Right atrium auricular region (tissue), 2 donors: ENCODE data around the gene ZNF512. TPM values are rescaled to one million over a fixed set of nuclear protein-coding genes. Genes with fewer than 3 reads are reported as not detected.

ENCODE experiments used
- DNase-seq: peaks from one replicate; pipeline ENCODE4 v3.0.0-alpha.2; 2019; ENCODE audit warnings: low spot score
- H3K27ac ChIP-seq, 2 donors: fragments of 200-600 bp; sonication (generic); 1 replicate in 1 of 2; 2 replicates in 1 of 2; pipeline ENCODE4 v1.5.1; 2016 to 2019
- H3K27me3 ChIP-seq, 2 donors: fragments of 200-600 bp; sonication (generic); one replicate each; pipeline versions ENCODE4 v1.5.1 to v1.6.0; 2017 to 2019
- H3K36me3 ChIP-seq: fragments of 200-600 bp; sonication (generic); one replicate; pipeline ENCODE4 v1.5.1; 2016
- H3K4me1 ChIP-seq, 2 donors: fragments of 200-600 bp; sonication (generic); one replicate each; pipeline versions ENCODE4 v1.5.1 to v1.6.0; 2017 to 2019
- H3K4me3 ChIP-seq, 2 donors: fragments of 200-600 bp; sonication (generic); 1 replicate in 1 of 2; 2 replicates in 1 of 2; pipeline ENCODE4 v1.5.1; 2017 to 2019; ENCODE audit warnings: mild to moderate bottlenecking in 1 of 2, moderate library complexity in 1 of 2
- H3K9me3 ChIP-seq, 2 donors: fragments of 200-600 bp; sonication (generic); one replicate each; pipeline ENCODE4 v1.5.1; 2019
- total RNA-seq, 2 donors: library from RNA; depleted of rRNA; stranded (reverse); fragments of >200 nt; gene quantifications; one replicate each; pipeline ENCODE4 v1.1.0, GENCODE V29; 2016
- TF ChIP-seq, protein P1 (sequence below), 2 donors: fragments of 200-600 bp; sonication (generic); IDR thresholded peaks; one replicate each; pipeline ENCODE4 v1.5.1; 2019; ENCODE audit warnings: antibody characterized with exemption in 2 of 2

Gene ZNF512
- total RNA-seq, 2 donors from 2014 or later, result 12.0 to 21.3 TPM

DNA sequence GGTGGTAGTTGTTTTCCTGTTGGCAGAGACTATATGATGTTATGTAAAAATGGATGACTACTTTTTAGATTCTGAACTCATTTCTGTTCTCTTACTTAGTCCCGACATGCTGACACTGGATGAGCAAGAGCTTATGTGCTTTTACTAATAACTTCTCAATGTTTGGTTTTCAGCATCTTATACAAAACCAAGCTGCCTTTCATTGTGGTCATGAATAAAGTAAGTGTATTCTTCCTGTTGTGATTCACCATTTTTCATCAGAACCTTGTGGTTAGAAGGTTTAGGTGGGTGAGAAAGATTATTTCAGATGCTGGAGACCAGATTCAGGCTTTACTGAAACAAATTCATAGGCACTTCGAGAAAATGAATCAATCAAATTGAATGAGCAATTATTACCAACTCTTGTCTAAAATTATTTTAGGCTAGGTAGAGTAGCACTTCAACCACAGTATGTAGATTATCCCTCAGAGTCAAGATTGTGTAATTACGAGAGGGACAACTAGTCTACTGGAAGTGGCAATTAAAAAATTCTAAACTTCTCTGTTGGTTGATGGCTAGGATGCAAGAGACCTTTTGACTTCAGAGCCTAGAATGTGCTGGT is 55.3 kb downstream of the ZNF512 start:
- Histone ChIP-seq H3K36me3 (peaks cover 85% of the 10 kb centered on the region), H3K27me3 (no peaks in the 10 kb centered on the region), H3K27ac (no peak overlapping the region), H3K9me3 (no peaks in the 10 kb centered on the region), H3K4me1 (no peaks in the 10 kb centered on the region), H3K4me3 (no peak overlapping the region)
- TF ChIP-seq, protein P1, sequence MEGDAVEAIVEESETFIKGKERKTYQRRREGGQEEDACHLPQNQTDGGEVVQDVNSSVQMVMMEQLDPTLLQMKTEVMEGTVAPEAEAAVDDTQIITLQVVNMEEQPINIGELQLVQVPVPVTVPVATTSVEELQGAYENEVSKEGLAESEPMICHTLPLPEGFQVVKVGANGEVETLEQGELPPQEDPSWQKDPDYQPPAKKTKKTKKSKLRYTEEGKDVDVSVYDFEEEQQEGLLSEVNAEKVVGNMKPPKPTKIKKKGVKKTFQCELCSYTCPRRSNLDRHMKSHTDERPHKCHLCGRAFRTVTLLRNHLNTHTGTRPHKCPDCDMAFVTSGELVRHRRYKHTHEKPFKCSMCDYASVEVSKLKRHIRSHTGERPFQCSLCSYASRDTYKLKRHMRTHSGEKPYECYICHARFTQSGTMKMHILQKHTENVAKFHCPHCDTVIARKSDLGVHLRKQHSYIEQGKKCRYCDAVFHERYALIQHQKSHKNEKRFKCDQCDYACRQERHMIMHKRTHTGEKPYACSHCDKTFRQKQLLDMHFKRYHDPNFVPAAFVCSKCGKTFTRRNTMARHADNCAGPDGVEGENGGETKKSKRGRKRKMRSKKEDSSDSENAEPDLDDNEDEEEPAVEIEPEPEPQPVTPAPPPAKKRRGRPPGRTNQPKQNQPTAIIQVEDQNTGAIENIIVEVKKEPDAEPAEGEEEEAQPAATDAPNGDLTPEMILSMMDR (IDR thresholded peaks at IDR 0.05), result no peak
- DNase-seq, result no peak

DNA sequence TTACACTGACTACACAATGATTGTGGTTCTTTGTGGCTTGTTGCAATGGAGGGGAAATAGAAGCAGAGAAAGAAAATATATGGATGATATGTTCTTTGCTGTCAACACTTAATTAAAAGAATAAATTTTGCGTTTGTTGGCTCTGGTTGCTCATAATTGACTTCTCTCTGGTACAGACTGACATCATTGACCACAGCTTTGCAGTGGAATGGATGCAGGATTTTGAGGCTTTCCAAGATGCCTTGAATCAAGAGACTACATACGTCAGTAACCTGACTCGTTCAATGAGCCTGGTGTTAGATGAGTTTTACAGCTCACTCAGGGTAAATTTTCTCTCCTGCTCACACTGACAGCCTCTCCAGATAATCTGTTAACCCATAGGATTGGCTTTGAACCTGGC is 55.9 kb downstream of the ZNF512 start:
- no peaks in the 10 kb centered on the region for H3K27me3 ChIP-seq
- H3K4me1 ChIP-seq, result no peaks in the 10 kb centered on the region
- peaks cover 88% of the 10 kb centered on the region for H3K36me3 ChIP-seq
- TF ChIP-seq, protein P1 (IDR thresholded peaks at IDR 0.05), result no peak
- DNase-seq, result no peak
- no peak overlapping the region for H3K4me3 ChIP-seq
- H3K9me3 ChIP-seq, result no peaks in the 10 kb centered on the region
- H3K27ac ChIP-seq, result no peak overlapping the region

DNA sequence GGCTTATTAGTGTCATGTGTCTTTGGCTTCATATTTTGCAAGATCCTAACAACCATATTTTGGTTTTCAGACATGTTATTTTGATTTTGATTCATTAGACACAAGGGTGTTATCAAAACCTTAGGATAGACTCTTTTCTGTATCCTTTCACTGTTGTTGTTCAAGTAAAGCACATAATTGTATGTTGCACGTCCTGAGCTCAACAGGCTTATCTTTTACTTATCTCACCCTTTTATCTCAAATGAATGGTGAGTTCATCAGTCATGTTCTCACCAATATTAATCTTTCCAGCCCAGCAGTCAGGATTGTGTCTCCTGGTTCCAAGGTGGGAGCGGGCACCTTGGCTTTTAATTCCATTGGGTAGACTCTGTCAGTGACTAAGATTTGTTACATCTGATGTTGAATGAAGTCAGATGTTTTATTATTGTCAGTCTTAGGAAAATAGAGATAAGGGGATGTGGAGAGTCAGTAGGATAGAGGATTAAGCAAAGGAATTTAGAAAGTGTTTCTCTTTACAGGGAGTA is 57.9 kb downstream of the ZNF512 start:
- Histone ChIP-seq H3K27ac (no peak overlapping the region), H3K27me3 (no peaks in the 10 kb centered on the region), H3K4me3 (no peak overlapping the region), H3K4me1 (no peaks in the 10 kb centered on the region), H3K36me3 (peaks cover 76% of the 10 kb centered on the region), H3K9me3 (no peaks in the 10 kb centered on the region)
- TF ChIP-seq, protein P1 (IDR thresholded peaks at IDR 0.05), result no peak
- DNase-seq, result no peak

- H3K27ac ChIP-seq, result no peak overlapping the region
- no peaks in the 10 kb centered on the region for H3K4me1 ChIP-seq
- H3K27me3 ChIP-seq, result no peaks in the 10 kb centered on the region
- H3K36me3 ChIP-seq, result peaks cover 67% of the 10 kb centered on the region
- TF ChIP-seq, protein P1 (IDR thresholded peaks at IDR 0.05), result no peak
- DNase-seq, result no peak
- no peaks in the 10 kb centered on the region for H3K9me3 ChIP-seq
- no peak overlapping the region for H3K4me3 ChIP-seq
Measured at GRCh38 chr2:27645197-27645596, 62.4 kb downstream of the ZNF512 start.

DNA sequence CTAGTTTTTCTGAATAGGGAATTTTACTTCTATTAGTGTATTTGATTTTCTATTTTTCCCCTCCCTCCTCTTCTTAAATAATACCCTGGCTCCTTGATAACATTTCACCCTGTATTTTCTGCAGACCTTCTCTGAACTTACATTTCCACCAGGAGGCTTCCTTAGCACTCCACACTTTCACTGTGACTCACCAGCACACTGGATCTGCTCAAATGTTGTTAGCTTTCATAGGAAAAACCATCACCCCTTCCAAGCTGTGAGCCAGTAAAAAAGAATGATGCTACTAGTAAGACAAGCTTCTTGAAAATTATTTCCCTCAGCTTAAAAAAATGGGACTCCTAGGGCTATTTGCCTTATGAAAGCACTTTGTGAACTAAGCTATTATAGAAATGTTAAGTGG is 64.4 kb downstream of the ZNF512 start:
- Histone ChIP-seq H3K9me3 (no peaks in the 10 kb centered on the region), H3K36me3 (peaks cover 66% of the 10 kb centered on the region), H3K27ac (no peak overlapping the region), H3K4me3 (no peak overlapping the region), H3K27me3 (no peaks in the 10 kb centered on the region), H3K4me1 (no peaks in the 10 kb centered on the region)
- TF ChIP-seq, protein P1 (IDR thresholded peaks at IDR 0.05), result no peak
- no peak for DNase-seq

DNA sequence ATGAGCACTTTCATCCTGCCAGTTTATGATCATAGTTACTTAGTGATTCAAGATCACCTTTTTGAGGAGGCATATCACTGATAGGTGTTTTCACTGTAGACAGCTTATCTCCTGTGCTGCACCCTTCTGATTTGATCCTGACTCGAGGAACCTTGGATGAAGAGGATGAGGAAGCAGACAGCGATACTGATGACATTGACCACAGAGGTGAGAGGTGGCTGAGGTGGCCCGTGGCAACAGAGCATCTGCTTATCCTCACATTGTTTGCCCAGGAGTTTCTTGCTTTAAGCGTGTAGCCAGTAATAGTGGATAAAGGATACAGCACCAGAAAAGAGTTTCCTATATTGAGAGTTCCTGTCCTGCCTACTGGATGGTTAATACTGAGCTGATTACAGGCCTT is 64.9 kb downstream of the ZNF512 start:
- no peaks in the 10 kb centered on the region for H3K4me1 ChIP-seq
- TF ChIP-seq, protein P1 (IDR thresholded peaks at IDR 0.05), result no peak
- H3K27ac ChIP-seq, result no peak overlapping the region
- H3K27me3 ChIP-seq, result no peaks in the 10 kb centered on the region
- DNase-seq, result no peak
- H3K4me3 ChIP-seq, result no peak overlapping the region
- no peaks in the 10 kb centered on the region for H3K9me3 ChIP-seq
- H3K36me3 ChIP-seq, result peaks cover 67% of the 10 kb centered on the region
